DND-41 (cell line): Measurements from ENCODE around the gene PI16.
"Not testable (repeated sequence)": the region's sequence is repeated elsewhere in the genome, so short reads cannot be mapped to it uniquely, and the experiment has no call there.

Experiments
- ATAC-seq: fragments of 200-7000 bp; cut with Tn5 transposase; 3 replicates; pipeline ENCODE4 v1.9.1; 2021; ENCODE audit warnings: low read depth; ENCODE audit not compliant: insufficient read depth
- DNase-seq: peaks from one replicate; pipeline ENCODE4 v3.0.0-alpha.2; 2020
- H2AFZ ChIP-seq: 2 replicates; pipeline ENCODE4 v1.6.0; 2012; ENCODE audit warnings: low read depth, low read length
- H3K27ac ChIP-seq: 2 replicates; pipeline ENCODE4 v1.5.1; 2012; ENCODE audit warnings: low read length, inconsistent platforms
- H3K27me3 ChIP-seq: fragments of 200-600 bp; sonication (generic); 2 replicates; pipeline ENCODE4 v1.6.0; 2012; ENCODE audit warnings: low read length, mild to moderate bottlenecking, inconsistent platforms; ENCODE audit not compliant: insufficient read depth, poor library complexity
- H3K36me3 ChIP-seq: 2 replicates; pipeline ENCODE4 v1.5.1; 2012; ENCODE audit warnings: low read length, inconsistent platforms; ENCODE audit not compliant: insufficient read depth
- H3K4me1 ChIP-seq: 2 replicates; pipeline ENCODE4 v1.5.1; 2012; ENCODE audit warnings: mild to moderate bottlenecking, low read length; ENCODE audit not compliant: insufficient read depth
- H3K4me2 ChIP-seq: 2 replicates; pipeline ENCODE4 v1.6.0; 2012; ENCODE audit warnings: mild to moderate bottlenecking, moderate library complexity, low read length, inconsistent platforms; ENCODE audit not compliant: insufficient read depth
- H3K4me3 ChIP-seq, 2 experiments: fragments of 200-600 bp in 1 of 2; shearing (Covaris generic) in 1 of 2; 2 replicates each; pipeline ENCODE4 v1.5.1; 2012 to 2016; ENCODE audit warnings: inconsistent platforms in 2 of 2, low read length in 2 of 2, mild to moderate bottlenecking in 2 of 2, low read depth in 1 of 2, moderate library complexity in 1 of 2
- H3K79me2 ChIP-seq: 2 replicates; pipeline ENCODE4 v1.6.0; 2012; ENCODE audit warnings: low read length, inconsistent platforms; ENCODE audit not compliant: insufficient read depth
- H3K9ac ChIP-seq: 2 replicates; pipeline ENCODE4 v1.6.0; 2012; ENCODE audit warnings: low read depth, mild to moderate bottlenecking, inconsistent platforms, low read length, moderate library complexity
- H3K9me3 ChIP-seq: 2 replicates; pipeline ENCODE4 v1.5.1; 2012; ENCODE audit warnings: low read length, moderate library complexity, mild to moderate bottlenecking, inconsistent platforms; ENCODE audit not compliant: insufficient read depth, severe bottlenecking
- H4K20me1 ChIP-seq: 2 replicates; pipeline ENCODE4 v1.6.0; 2012; ENCODE audit warnings: low read length; ENCODE audit not compliant: insufficient read depth
- EZH2 ChIP-seq: IDR thresholded peaks from 3 replicates; pipeline ENCODE4 v1.6.1; 2012; ENCODE audit warnings: borderline replicate concordance, low read depth, mild to moderate bottlenecking, moderate library complexity, low read length, inconsistent platforms; ENCODE audit not compliant: severe bottlenecking
- TF ChIP-seq, protein P1 (sequence below): IDR thresholded peaks from 2 replicates; pipeline ENCODE4 v1.5.1; 2012; ENCODE audit warnings: borderline replicate concordance, low read length, moderate library complexity, mild to moderate bottlenecking; ENCODE audit not compliant: poor library complexity, severe bottlenecking; ENCODE audit errors: extremely low read depth

The PI16 gene

DNA sequence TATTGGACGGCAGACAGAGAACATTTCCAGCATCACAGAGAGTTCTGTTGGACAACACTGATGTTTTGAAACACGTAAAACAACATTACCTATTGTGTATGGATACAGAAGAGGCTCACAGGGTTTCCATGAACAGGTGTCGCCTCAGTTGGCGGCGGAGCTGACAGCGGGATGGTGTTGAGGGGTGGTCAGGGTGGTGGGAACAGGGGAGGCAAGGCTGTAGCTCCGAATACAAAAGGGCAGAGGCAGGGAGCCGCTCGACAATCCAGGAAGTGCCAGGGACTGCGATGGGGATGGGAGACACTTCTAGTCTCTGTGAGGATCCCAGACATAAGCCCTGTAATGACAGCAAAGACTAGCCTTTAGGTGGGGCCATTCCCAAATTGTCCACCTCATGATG lies 14.5 kb upstream of the PI16 start:
- no peaks in the 10 kb centered on the region for H3K4me1 ChIP-seq
- H2AFZ ChIP-seq, result no peak overlapping the region
- H3K9ac ChIP-seq, result no peak overlapping the region
- no peaks in the 10 kb centered on the region for H3K79me2 ChIP-seq
- no peak overlapping the region for H3K4me3 ChIP-seq
- H3K4me2 ChIP-seq, result no peak overlapping the region
- DNase-seq (no peak), ATAC-seq (no peak)
- H3K27ac ChIP-seq, result no peak overlapping the region
- no peaks in the 10 kb centered on the region for H3K9me3 ChIP-seq
- H3K27me3 ChIP-seq, result no peaks in the 10 kb centered on the region
- H3K36me3 ChIP-seq, result no peaks in the 10 kb centered on the region
- TF ChIP-seq, protein P1, sequence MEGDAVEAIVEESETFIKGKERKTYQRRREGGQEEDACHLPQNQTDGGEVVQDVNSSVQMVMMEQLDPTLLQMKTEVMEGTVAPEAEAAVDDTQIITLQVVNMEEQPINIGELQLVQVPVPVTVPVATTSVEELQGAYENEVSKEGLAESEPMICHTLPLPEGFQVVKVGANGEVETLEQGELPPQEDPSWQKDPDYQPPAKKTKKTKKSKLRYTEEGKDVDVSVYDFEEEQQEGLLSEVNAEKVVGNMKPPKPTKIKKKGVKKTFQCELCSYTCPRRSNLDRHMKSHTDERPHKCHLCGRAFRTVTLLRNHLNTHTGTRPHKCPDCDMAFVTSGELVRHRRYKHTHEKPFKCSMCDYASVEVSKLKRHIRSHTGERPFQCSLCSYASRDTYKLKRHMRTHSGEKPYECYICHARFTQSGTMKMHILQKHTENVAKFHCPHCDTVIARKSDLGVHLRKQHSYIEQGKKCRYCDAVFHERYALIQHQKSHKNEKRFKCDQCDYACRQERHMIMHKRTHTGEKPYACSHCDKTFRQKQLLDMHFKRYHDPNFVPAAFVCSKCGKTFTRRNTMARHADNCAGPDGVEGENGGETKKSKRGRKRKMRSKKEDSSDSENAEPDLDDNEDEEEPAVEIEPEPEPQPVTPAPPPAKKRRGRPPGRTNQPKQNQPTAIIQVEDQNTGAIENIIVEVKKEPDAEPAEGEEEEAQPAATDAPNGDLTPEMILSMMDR, result no peak
- no peak for TF ChIP-seq EZH2
- no peaks in the 10 kb centered on the region for H4K20me1 ChIP-seq

DNA sequence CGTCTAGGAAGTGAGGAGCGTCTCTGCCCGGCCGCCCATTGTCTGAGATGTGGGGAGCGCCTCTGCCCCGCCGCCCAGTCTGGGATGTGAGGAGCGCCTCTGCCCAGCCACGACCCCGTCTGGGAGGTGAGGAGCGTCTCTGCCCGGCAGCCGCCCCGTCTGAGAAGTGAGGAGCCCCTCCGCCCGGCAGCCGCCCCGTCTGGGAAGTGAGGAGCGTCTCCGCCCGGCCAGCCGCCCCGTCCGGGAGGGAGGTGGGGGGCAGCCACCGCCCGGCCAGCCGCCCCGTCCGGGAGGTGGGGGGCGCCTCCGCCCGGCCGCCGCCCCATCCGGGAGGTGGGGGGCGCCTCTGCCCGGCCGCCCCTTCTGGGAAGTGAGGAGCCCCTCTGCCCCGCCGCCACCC lies 13.0 kb upstream of the PI16 start:
- not testable (repeated sequence) for ATAC-seq, H3K4me1 ChIP-seq

DNA sequence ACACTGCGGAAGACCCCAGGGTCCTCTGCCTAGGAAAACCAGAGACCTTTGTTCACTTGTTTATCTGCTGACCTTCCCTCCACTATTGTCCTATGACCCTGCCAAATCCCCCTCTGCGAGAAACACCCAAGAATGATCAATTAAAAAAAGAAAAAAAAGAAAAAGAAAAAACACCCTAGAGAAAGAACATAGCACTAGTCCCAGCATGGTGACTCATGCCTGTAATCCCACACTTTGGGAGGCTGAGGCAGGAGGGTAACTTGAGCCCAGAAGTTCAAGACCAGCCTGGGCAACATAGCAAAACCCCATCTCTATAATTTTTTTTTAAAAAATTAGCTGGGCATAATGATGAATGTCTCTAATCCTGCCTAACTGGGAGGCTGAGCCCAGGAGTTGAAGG lies 12.2 kb upstream of the PI16 start:
- not testable (repeated sequence) for H3K4me2 ChIP-seq, H3K9me3 ChIP-seq, H3K79me2 ChIP-seq, H3K27ac ChIP-seq, H3K4me3 ChIP-seq, H3K9ac ChIP-seq, H3K4me1 ChIP-seq, H3K27me3 ChIP-seq, H3K36me3 ChIP-seq, H2AFZ ChIP-seq, H4K20me1 ChIP-seq, ATAC-seq, DNase-seq

More for the DNA sequence above, 13.0 kb upstream of the PI16 start:
- H3K9ac ChIP-seq, H3K36me3 ChIP-seq, H3K4me3 ChIP-seq, H3K9me3 ChIP-seq, H2AFZ ChIP-seq, DNase-seq, H3K27me3 ChIP-seq, H3K79me2 ChIP-seq, H4K20me1 ChIP-seq, H3K27ac ChIP-seq, H3K4me2 ChIP-seq: not testable (repeated sequence)

- H3K9ac ChIP-seq, result no peak overlapping the region
Measured at GRCh38 chr6:36944650-36945049, 9.9 kb upstream of the PI16 start.

More at GRCh38 chr6:36944650-36945049, 9.9 kb upstream of the PI16 start:
- Histone ChIP-seq H3K4me1 (peaks cover 22% of the 10 kb centered on the region), H3K4me2 (no peak overlapping the region), H3K27me3 (no peaks in the 10 kb centered on the region), H2AFZ (no peak overlapping the region), H3K9me3 (no peaks in the 10 kb centered on the region), H3K27ac (no peak overlapping the region), H3K36me3 (no peaks in the 10 kb centered on the region), H3K79me2 (no peaks in the 10 kb centered on the region), H3K4me3 (no peak overlapping the region), H4K20me1 (no peaks in the 10 kb centered on the region)
- no peak for TF ChIP-seq EZH2
- TF ChIP-seq, protein P1, result no peak
- no peak for ATAC-seq
- no peak for DNase-seq
